ENCODE data around the gene SMCR8.

GRCh38 chr17:18309202-18309601 lies 5.9 kb upstream of the SMCR8 start:
- TF ChIP-seq POLR2A (IDR thresholded peaks at IDR 0.05) (no peak), CTCF (IDR thresholded peaks at IDR 0.05) (no peak)
